Embryonic facial prominence (tissue), 1 donor: ENCODE data around the gene HTR4.
"Not testable (repeated sequence)": the region's sequence is repeated elsewhere in the genome, so short reads cannot be mapped to it uniquely, and the experiment has no call there.

Source experiments
- DNase-seq: peaks from one replicate; pipeline ENCODE4 v3.0.0-alpha.2; 2016; ENCODE audit errors: extremely low spot score

The HTR4 gene

DNA sequence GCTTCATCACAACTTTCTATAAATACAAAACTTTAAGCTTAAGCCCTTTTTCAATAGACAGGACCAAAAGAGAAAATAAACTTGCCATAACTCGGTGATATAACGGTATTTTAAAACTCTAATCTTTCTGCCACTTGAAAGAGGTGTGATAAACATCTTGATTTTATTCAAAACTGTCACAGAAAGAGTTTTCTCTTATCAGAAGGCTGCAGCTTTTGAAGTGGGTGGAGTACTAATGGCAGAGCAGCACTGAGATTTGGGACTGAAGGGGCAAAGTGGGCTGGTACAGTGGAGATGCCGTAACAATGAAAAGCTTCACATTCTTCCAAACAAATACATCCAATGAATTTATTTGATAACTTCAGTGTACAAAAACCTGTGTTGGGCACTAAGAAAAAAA, 178.0 kb downstream of the HTR4 start:
- DNase-seq = no peak

- no peak for DNase-seq
Measured at GRCh38 chr5:148474025-148474511, 180.3 kb downstream of the HTR4 start.

DNA sequence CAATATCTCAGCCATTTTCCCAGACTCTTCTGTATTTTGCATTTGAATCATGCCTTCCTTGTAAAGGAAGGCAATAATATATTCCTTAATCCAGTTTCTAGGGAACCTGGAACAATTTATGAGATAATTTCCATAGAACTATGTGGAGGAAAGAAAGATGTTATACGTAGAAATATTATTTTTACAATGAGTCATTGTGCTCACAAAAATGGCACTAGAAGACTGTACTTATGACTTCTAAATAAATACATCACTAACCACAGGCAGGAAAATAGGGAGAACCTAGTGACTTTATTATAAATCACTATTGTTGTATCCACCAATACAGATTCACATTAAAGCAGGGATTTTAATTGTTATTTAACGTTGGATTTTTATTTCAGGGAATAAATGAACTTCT, 182.9 kb downstream of the HTR4 start:
- no peak for DNase-seq

- no peak for DNase-seq
Measured at GRCh38 chr5:148469501-148469935, 184.8 kb downstream of the HTR4 start.

GRCh38 chr5:148468746-148469145, 185.6 kb downstream of the HTR4 start:
- not testable (repeated sequence) for DNase-seq

GRCh38 chr5:148467958-148468357, 186.4 kb downstream of the HTR4 start:
- DNase-seq = no peak

- DNase-seq = no peak
Measured at GRCh38 chr5:148466236-148466580, 188.1 kb downstream of the HTR4 start.

- no peak for DNase-seq
Measured at GRCh38 chr5:148465381-148466235, 188.7 kb downstream of the HTR4 start.

- no peak for DNase-seq
Measured at GRCh38 chr5:148459669-148460068, 194.7 kb downstream of the HTR4 start.

DNA sequence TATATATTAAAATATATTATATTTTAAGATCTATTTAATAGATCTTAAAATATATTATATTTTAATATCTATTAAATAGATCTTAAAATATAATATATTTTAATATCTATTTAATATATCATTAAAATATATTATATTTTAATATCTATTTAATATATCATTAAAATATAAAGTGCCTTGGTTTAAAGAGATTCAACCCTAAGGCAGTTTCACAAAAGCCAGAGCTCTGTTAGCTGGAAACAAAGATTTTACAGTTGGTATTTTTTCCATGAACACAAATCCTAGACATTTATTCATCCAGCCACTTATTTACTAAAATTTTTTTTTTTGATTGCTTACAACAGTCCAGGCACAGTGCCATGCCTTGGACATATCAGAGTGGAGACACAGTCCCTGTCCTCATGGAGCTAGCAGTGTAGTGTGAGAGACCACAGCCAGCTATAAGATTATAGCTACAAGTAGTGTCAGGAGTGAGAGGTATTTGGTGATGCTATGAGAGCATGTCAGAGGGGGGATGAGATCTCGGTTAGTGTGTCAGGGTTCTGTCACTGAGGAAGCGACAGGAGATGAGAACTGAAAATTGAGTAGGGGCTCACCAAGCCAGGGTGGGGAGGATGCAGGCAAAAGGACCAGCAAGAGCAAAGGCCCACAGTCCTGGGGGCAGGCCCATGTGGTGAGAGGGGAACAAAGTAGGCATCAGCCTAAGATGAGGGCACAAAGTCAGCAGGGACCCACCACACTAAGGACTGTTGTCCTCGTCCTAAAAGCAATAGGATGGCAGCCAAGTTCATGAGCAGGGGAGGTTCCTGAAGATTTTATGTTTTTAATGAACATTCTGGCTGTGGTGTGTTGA, 196.1 kb downstream of the HTR4 start:
- no peak for DNase-seq

- DNase-seq = no peak
Measured at GRCh38 chr5:148457183-148457620, 197.1 kb downstream of the HTR4 start.

DNA sequence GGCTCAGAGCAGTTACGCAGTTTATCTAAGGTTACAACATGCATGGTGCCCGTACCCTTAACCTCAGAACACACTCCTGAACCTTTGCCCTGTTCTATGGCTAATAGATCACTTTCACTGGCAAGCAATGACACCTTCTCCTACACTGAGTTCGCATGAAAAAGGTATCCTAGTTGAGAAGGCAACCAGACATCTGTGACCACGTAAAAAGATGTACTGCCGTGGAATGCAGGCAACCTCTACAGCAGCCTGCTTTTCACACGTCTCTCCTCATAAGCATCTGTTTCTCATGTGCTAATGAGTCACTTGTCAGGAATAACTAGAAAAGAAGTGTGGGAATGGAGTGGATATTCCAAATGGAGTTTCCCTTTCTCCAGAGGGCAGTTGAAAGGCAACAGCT, 199.1 kb downstream of the HTR4 start:
- DNase-seq = no peak

DNA sequence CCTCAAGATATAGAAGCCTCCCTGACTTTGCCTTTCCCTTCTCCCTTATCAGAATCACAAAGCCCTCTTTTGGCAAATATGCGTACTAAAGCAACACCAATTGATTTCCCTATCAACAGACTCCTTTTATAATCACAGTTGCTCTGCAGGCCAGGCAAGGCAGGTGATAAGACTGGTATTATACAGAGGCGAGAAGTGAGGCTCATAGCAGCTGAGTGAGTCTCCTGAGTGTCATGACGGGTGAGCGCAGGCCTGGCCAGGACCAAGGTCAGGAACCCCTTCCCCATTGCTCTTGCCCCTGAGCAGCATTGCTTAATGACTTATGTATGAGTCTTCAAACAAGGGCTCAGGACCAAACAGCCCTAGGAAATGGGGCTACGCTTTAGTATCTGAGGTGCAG, 199.8 kb downstream of the HTR4 start:
- DNase-seq = no peak

DNA sequence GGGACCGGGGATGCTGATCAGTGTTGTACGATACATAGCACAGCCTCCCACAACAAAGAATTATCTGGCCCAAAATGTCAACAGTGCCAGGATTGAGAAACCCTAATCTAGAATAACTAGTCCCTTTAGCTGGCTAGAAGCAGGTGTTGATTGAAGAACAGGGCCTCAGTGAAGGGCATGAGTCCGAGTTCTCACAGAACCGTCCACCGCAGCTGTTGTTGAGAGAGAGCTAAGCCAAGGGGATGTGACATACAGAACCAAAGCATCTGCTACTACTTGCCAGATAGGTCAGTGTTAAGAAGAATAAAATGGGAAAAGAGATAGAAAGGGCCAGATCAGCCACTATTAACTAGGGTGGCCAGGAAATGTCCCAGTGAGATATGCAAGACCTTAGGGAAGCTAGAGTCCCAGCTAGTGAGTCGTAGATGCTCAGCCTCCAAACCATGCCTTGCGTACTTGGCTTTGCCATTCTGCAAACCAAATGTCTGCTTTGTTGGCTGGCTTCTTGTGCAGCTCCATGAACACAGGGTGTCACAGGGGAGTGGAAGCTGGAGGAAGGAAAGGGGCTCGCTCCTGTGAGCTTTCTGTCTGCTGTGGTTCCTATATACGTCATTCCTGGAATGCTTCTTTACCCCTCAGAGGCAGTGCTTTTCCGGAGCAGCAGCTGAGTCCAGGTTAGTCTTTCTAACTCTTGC, 201.7 kb downstream of the HTR4 start:
- no peak for DNase-seq

DNA sequence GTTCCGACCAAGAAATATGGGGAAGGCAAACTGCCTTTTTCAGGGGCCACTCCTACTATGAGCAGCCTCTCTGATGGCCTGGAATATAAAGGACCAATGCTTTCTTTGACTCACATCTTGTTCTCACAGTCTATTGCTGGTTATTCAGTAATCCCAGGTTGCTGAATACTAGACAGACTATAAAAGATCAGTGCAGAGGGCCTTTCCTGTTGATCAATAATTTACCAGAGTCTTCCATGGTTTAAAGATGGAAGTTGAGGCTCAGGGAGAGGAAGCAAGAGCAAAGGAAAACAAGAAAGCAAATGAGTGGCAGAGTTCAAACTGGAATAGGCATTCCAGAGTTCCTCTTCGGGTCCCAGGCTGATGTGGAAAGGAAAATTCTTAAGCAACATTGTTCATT, 207.7 kb downstream of the HTR4 start:
- no peak for DNase-seq

- no peak for DNase-seq
Measured at GRCh38 chr5:148445578-148445977, 208.7 kb downstream of the HTR4 start.

- peak; percentile 36 for DNase-seq
Measured at GRCh38 chr5:148443998-148444397, 210.3 kb downstream of the HTR4 start.

DNA sequence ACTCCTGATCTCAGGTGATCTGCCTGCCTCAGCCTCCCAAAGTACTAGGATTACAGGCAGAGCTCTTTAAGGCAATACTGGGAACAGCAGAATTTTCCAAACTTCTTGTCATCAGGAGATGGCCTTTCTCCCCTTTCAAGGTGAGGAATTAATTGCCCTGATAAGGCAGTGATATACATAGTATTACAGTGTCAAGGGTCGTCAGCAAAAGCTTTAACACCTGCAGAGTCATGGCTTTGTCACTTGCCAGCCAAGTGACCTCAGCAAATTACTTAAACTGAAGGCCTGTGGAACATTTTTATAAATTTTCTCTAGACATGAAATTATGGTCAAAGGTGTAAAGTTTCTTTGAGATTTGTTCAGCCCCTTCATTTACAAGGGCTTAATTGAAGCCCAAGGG, 211.1 kb downstream of the HTR4 start:
- no peak for DNase-seq

- DNase-seq = no peak
Measured at GRCh38 chr5:148438933-148439332, 215.4 kb downstream of the HTR4 start.

DNA sequence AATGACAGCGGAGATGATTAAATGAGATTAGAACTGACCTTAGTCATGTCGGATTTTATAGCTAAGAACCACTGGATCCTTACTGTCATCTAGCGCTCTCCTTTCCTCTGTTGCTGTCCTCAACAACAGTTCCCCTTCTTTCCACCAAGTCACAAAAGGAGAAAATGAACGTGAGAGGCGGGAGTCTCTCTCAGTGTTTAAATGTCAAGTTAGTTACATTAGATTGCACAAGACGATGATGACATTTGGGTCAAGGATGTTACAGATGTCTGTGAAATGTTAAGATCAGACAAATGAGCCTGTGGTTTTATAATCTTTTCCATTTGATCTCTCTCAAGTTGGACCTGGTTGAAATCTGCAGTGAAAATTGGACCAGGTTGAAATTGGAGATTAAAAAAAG, 217.1 kb downstream of the HTR4 start:
- DNase-seq = no peak

DNA sequence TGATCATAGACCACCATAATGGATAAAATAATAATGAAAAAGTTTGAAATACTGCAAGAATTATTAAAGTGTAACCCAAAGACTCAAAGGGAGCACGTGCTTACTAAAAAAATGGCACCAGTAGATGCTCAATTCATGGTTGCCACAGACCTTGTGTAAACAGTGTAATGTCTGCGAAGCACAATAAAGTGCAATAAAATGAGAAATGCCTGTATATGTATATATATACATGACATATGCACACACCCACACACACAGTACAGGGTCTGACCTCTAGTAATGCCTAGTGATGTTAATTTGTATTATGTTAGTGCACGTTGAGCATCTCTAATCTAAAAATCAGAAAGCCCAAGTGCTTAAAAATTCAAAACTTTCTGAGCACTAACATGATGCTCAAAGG, 218.3 kb downstream of the HTR4 start:
- no peak for DNase-seq

- no peak for DNase-seq
Measured at GRCh38 chr5:148433826-148434225, 220.5 kb downstream of the HTR4 start.
